ENCODE data around the gene MAP3K19.
"Not testable (repeated sequence)": the region's sequence is repeated elsewhere in the genome, so short reads cannot be mapped to it uniquely, and the experiment has no call there.

The MAP3K19 gene

GRCh38 chr2:134980639-134981038 is 66.6 kb downstream of the MAP3K19 start:
- no peak for DNase-seq (ENCODE audit: low read depth, low spot score)

- DNase-seq (ENCODE audit: low read depth, low spot score) = no peak
Measured at GRCh38 chr2:134979221-134979620, 68.0 kb downstream of the MAP3K19 start.

DNA sequence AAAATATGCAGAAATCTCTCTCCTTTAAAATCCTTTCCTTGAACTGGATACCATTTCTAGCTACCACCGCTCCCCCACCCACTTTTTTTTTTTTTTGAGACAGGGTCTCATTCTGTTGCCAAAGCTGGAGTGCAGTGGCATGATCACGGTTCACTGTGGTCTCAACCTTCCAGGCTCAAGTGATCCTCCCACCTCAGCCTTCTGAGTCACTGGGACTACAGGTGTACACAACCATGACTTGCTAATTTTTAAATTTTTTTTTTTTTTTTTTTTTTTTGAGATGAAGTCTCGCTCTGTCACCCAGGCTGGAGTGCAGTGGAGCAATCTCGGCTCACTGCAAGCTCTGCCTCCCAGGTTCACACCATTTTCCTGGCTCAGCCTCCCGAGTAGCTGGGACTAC is 70.1 kb downstream of the MAP3K19 start:
- not testable (repeated sequence) for DNase-seq (ENCODE audit: low read depth, low spot score)

GRCh38 chr2:134976074-134976702 is 71.1 kb downstream of the MAP3K19 start:
- no peak for DNase-seq (ENCODE audit: low read depth, low spot score)

DNA sequence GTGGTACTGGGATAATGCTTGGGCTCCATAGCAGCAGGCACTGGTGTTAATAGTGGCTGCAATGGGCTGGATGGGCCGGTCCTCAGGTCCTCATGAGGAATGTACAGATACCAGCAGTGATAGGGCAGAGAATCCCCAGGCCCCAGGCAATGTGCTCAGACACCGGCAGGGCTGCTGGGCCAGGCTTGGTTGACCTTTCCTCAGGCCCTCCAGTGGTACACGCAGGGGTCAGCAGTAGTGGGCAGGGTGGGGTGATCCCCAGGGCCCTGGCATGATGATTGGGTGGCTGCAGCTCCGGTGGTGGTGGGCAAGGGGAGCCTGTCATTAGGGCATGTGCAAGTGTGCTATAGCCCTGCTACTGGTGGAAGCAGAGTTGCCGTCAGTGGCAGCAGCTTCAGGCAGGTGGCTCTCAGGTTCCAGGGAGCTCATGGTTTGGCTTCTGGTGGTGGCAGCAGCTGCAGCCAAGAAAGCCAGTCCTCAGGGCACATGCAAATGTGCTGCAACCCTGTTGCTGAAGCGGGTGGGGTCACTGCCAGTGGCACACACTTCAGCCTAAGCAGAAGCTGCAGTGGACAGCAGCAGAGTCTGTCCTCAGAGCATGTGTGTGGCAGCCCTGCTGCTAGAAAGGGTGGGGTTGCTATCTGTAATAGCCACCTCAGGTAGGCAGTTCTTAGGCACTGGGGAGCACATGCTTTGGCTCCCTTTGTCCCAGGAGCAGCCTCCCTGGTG is 71.8 kb downstream of the MAP3K19 start:
- DNase-seq (ENCODE audit: low read depth, low spot score) = no peak

- no peak for DNase-seq (ENCODE audit: low read depth, low spot score)
Measured at GRCh38 chr2:134973241-134974138, 73.8 kb downstream of the MAP3K19 start.

DNA sequence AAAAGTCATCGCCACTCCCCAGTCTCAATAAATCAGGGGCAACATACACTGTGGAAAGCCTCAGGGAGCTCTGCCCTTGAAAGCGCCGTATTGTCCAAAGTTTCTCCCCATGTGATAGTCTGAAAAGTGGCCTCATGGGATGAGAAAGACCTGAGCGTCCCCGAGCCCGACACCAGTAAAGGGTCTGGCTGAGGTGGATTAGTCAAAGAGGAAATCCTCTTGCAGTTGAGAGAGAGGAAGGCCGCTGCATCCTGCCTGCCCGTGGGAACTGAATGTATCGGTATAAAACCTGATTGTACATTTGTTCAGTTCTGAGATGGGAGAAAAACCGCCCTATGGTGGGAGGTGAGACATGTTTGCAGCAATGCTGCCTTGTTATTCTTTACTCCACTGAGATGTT is 80.1 kb downstream of the MAP3K19 start:
- DNase-seq (ENCODE audit: low read depth, low spot score) = not testable (repeated sequence)

DNA sequence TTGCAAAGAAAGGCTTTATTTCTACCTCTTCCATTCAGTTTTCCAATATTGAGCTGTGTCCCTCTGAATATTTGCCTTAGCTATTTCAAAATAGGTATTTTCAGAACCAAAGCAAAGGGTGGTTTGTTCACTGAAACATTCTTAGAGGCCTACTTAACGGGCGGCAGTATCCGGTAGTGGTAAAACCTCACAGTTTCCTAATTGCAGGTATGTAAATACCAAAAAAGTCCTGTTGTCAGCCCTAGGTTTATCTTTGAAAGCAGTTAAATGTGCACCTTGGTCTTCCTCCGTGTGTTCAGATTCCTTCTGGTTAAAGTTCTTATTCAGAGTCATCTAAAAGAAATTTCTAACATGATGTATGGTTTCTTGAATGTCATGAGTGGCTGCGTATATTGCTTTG is 89.8 kb downstream of the MAP3K19 start:
- no peak for DNase-seq (ENCODE audit: low read depth, low spot score)

DNA sequence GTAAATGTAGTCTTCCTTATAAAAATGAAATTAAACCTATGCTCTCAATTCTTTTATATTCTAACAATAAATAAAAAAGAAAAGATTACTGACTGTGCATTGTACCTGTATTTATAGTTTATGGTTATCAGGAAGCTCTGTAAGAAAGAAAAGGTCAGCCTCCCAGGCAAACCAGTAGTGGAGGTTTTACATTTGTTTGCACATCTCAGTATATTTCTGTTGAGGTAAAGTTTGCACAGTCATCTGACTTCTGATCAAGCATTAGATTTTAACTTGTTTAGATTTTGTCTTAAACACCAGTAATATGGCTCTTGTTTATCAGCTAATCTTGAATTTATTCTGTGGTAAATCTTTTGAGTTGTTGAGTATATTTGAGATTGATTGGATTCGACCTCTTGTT is 91.5 kb downstream of the MAP3K19 start:
- no peak for DNase-seq (ENCODE audit: low read depth, low spot score)

- no peak for DNase-seq (ENCODE audit: low read depth, low spot score)
Measured at GRCh38 chr2:134954065-134954464, 93.2 kb downstream of the MAP3K19 start.

DNA sequence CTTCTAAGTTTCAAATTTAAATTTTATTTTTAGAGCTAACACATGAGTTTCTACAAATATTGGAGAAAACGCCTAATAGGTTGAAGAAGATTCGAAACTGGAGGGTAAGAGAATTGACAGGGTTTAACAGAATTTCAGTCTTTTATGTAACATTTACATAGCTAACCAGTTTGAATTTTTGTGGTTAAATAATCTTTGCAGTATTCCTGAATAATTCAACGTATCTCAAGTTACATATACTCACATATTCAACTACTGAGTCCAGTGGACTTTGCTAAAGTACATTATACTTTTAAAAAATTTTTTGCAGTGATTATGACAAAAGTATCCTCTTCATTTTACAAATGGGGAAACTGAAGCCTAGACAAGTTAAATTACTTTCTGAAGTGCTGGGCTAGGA is 94.6 kb downstream of the MAP3K19 start:
- DNase-seq (ENCODE audit: low read depth, low spot score) = no peak

- DNase-seq (ENCODE audit: low read depth, low spot score) = no peak
Measured at GRCh38 chr2:134950886-134951285, 96.4 kb downstream of the MAP3K19 start.

DNA sequence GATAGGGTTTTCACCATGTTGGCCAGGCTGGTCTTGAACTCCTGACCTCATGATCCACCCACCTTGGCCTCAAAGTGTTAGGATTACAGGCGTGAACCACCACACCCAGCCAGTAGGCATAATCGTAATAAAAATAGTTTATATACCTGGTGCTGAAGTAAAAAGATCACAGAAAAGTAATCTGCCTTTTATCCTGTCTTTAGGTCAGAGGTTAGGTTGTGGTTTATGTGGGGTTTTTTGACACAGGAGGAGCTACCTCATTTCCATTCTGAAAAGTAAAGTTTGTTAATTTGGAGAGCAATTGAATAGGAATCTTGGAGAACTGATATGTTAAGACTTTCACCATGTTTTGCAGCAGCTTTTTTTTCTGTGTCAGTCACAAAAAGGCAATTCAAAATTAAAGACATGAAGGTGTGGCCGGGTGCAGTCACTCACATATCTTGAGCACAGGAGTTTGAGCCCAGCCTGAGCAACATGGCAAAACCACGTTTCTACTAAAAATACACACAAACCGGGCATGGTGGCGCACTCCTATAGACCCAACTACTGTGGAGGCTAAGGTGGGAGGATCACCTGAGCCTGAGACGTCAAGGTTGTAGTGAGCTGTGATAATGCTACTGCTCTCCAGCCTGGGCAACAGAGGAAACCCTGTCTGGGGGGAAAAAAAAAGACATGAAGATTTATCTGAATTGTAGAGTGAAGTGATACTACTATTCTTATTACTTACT is 97.1 kb downstream of the MAP3K19 start:
- no peak for DNase-seq (ENCODE audit: low read depth, low spot score)

GRCh38 chr2:134946073-134946472 is 101.2 kb downstream of the MAP3K19 start:
- no peak for DNase-seq (ENCODE audit: low read depth, low spot score)

DNA sequence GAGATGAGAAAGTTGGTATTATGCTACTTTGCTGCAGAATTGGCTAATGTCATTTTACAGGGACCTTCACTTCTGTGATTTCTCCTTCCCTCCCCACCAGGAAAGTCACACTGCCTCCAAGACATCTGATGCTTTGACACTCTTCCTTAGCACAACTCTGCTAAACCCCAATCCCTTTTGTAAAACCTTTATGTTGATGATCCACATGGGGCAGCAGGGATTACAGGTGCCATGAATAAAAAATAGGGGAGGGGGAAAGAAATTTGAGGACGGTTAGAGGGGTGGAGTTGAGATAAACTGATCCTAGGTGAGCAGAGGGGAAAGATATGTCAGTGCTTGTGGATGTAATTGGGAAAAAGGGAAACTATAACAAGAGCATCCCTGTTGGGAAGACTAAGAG is 102.3 kb downstream of the MAP3K19 start:
- DNase-seq (ENCODE audit: low read depth, low spot score) = no peak

GRCh38 chr2:134943540-134943939 is 103.7 kb downstream of the MAP3K19 start:
- no peak for DNase-seq (ENCODE audit: low read depth, low spot score)

DNA sequence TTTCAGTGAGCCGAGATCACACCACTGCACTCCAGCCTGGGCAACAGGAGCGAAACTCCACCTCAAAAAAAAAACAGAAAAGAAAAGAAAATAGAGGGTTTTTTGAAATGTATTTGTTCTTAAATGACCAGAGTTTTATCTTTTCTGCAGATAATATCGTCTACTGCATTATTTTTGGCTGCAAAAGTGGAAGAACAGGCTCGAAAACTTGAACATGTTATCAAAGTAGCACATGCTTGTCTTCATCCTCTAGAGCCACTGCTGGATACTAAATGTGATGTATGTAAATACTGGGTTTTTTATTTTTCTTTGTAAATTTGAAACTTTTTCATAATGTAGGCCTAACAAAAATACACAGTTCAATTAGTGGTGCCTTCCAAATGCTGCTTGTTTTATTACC is 110.6 kb downstream of the MAP3K19 start:
- DNase-seq (ENCODE audit: low read depth, low spot score) = no peak

- DNase-seq (ENCODE audit: low read depth, low spot score) = no peak
Measured at GRCh38 chr2:134934641-134935040, 112.6 kb downstream of the MAP3K19 start.

GRCh38 chr2:134934150-134934549 is 113.1 kb downstream of the MAP3K19 start:
- DNase-seq (ENCODE audit: low read depth, low spot score) = no peak

GRCh38 chr2:134933732-134934131 is 113.5 kb downstream of the MAP3K19 start:
- no peak for DNase-seq (ENCODE audit: low read depth, low spot score)

GRCh38 chr2:134932864-134933526 is 114.3 kb downstream of the MAP3K19 start:
- no peak for DNase-seq (ENCODE audit: low read depth, low spot score)
